IMR-90 (cell line): ENCODE results near the gene UBE2S. TPM values are rescaled to one million over a fixed set of nuclear protein-coding genes. Genes with fewer than 3 reads are reported as not detected.

Experiments
- ATAC-seq: fragments of 200-7000 bp; cut with Tn5 transposase; 2 replicates; pipeline ENCODE4 v1.9.1; 2020; ENCODE audit warnings: low read depth, mild to moderate bottlenecking, moderate library complexity
- BruUV-seq: library from RNA; stranded (reverse); fragments of 400-500 nt; replicated peaks from 2 replicates; lab custom pipeline; 2021; lab: Mats Ljungman, UMichigan
- CTCF ChIA-PET: fragments of 300-600 bp; formaldehyde crosslinking; extraction: SDS; loops from one replicate; lab custom pipeline; 2021; ENCODE audit warnings: antibody characterized with exemption; lab: Yijun Ruan, JAX
- POLR2A ChIA-PET: fragments of 300-600 bp; sonication (Branson Sonifier 250); formaldehyde crosslinking; loops from one replicate; lab custom pipeline; 2022; ENCODE audit warnings: antibody characterized with exemption; ENCODE audit not compliant: unreplicated experiment; lab: Charles Lee
- DNase-seq: peaks from one replicate; pipeline ENCODE4 v3.0.0; 2013
- H2AFZ ChIP-seq: replicated peaks from 2 replicates; pipeline ENCODE3; 2013; ENCODE audit warnings: low read length, mild to moderate bottlenecking; ENCODE audit not compliant: poor library complexity
- H2AK5ac ChIP-seq: 2 replicates; pipeline ENCODE4 v1.6.1; 2013; ENCODE audit warnings: low read depth, low read length, inconsistent platforms
- H2AK9ac ChIP-seq: replicated peaks from 2 replicates; pipeline ENCODE3; 2013; ENCODE audit warnings: mild to moderate bottlenecking, low read depth, low read length, moderate library complexity; ENCODE audit not compliant: poor library complexity
- H2BK120ac ChIP-seq: 2 replicates; pipeline ENCODE4 v1.6.1; 2013; ENCODE audit warnings: low read depth, low read length, inconsistent platforms
- H2BK15ac ChIP-seq: 3 replicates; pipeline ENCODE4 v1.6.1; 2013; ENCODE audit warnings: low read depth, low read length, inconsistent platforms
- H2BK20ac ChIP-seq: 2 replicates; pipeline ENCODE4 v1.6.1; 2013; ENCODE audit warnings: low read depth, mild to moderate bottlenecking, inconsistent platforms, low read length, moderate library complexity
- H2BK5ac ChIP-seq: 2 replicates; pipeline ENCODE4 v1.6.1; 2013; ENCODE audit warnings: mild to moderate bottlenecking, low read depth, low read length, inconsistent platforms; ENCODE audit not compliant: poor library complexity, severe bottlenecking
- H3K14ac ChIP-seq: replicated peaks from 2 replicates; pipeline ENCODE4 v1.6.1; 2013; ENCODE audit warnings: low read depth, low read length, inconsistent platforms
- H3K18ac ChIP-seq: 2 replicates; pipeline ENCODE4 v1.6.1; 2013; ENCODE audit warnings: low read depth, low read length, control low read depth
- H3K23ac ChIP-seq: 2 replicates; pipeline ENCODE4 v1.6.1; 2013; ENCODE audit warnings: low read depth, low read length, inconsistent platforms
- H3K27ac ChIP-seq: 2 replicates; pipeline ENCODE4 v1.5.1; 2013; ENCODE audit warnings: mild to moderate bottlenecking, control low read depth, low read length; ENCODE audit not compliant: insufficient read depth
- H3K27me3 ChIP-seq: 2 replicates; pipeline ENCODE4 v1.6.1; 2013; ENCODE audit warnings: low read length; ENCODE audit not compliant: control insufficient read depth, insufficient read depth
- H3K36me3 ChIP-seq: 2 replicates; pipeline ENCODE4 v1.6.1; 2013; ENCODE audit warnings: low read length, mixed read lengths; ENCODE audit not compliant: control insufficient read depth, insufficient read depth
- H3K4ac ChIP-seq: 2 replicates; pipeline ENCODE4 v1.6.1; 2013; ENCODE audit warnings: low read depth, low read length, inconsistent platforms
- H3K4me1 ChIP-seq: 2 replicates; pipeline ENCODE4 v1.6.1; 2013; ENCODE audit warnings: low read length, mixed read lengths; ENCODE audit not compliant: control insufficient read depth, insufficient read depth
- H3K4me2 ChIP-seq: 2 replicates; pipeline ENCODE4 v1.6.1; 2013; ENCODE audit warnings: low read depth, mild to moderate bottlenecking, control low read depth, low read length, moderate library complexity
- H3K4me3 ChIP-seq: 2 replicates; pipeline ENCODE4 v1.5.1; 2013; ENCODE audit warnings: low read depth, mild to moderate bottlenecking, control low read depth, low read length, moderate library complexity; ENCODE audit not compliant: insufficient read depth
- H3K56ac ChIP-seq: 2 replicates; pipeline ENCODE4 v1.6.1; 2013; ENCODE audit warnings: low read length, inconsistent platforms; ENCODE audit not compliant: insufficient read depth; ENCODE audit errors: extremely low read depth
- H3K79me1 ChIP-seq, 2 experiments: 2 replicates each; pipeline ENCODE4 v1.6.1; 2013; ENCODE audit warnings: low read length in 2 of 2, inconsistent platforms in 1 of 2, low read depth in 1 of 2
- H3K9ac ChIP-seq: 2 replicates; pipeline ENCODE4 v1.6.1; 2013; ENCODE audit warnings: low read depth, low read length, control low read depth
- H3K9me1 ChIP-seq: 2 replicates; pipeline ENCODE4 v1.6.1; 2013; ENCODE audit warnings: low read length, inconsistent platforms; ENCODE audit not compliant: insufficient read depth
- H3K9me3 ChIP-seq: 2 replicates; pipeline ENCODE4 v1.6.1; 2013; ENCODE audit warnings: low read length; ENCODE audit not compliant: control insufficient read depth, insufficient read depth
- H4K20me1 ChIP-seq: 2 replicates; pipeline ENCODE4 v1.6.1; 2013; ENCODE audit warnings: low read length, inconsistent platforms; ENCODE audit not compliant: insufficient read depth
- H4K5ac ChIP-seq: 2 replicates; pipeline ENCODE4 v1.6.1; 2013; ENCODE audit warnings: mild to moderate bottlenecking, low read depth, low read length, control low read depth
- H4K8ac ChIP-seq, 2 experiments: 2 replicates each; pipeline ENCODE4 v1.6.1; 2013; ENCODE audit warnings: low read depth in 2 of 2, low read length in 2 of 2, control low read depth in 1 of 2, inconsistent platforms in 1 of 2
- H4K91ac ChIP-seq: 2 replicates; pipeline ENCODE4 v1.6.1; 2013; ENCODE audit warnings: low read depth, low read length, inconsistent platforms; ENCODE audit not compliant: insufficient read depth
- FOS ChIP-seq: fragments of 150-350 bp; IDR thresholded peaks from 2 replicates; pipeline ENCODE4 v1.6.1; 2016; ENCODE audit warnings: low read depth, low read length
- RAD21 ChIP-seq: IDR thresholded peaks from 2 replicates; pipeline ENCODE4 v1.6.1; 2012; ENCODE audit warnings: low read length, improper control_type of control experiment
- SMC3 ChIP-seq: fragments of 150-350 bp; IDR thresholded peaks from 2 replicates; pipeline ENCODE4 v1.6.1; 2016; ENCODE audit warnings: low read depth, mild to moderate bottlenecking, antibody characterized with exemption, low read length, moderate library complexity
- WGBS, 2 experiments: methylation state at CpG; one replicate each; pipeline versions ENCODE4 v1.1.5 to v1.1.7; 2013; ENCODE audit warnings: missing lambda C conversion rate in 2 of 2; ENCODE audit not compliant: insufficient read length in 1 of 2; ENCODE audit errors: extremely low coverage in 2 of 2; 5-methylcytosine and 5-hydroxymethylcytosine counted together
- dilution Hi-C: fragments of 300-500 bp; cut with HindIII; formaldehyde crosslinking; loops from one replicate; pipeline ENCODE4 v1.14.3; 2018; ENCODE audit warnings: low sequenced_read_pairs; ENCODE audit not compliant: unreplicated experiment
- in situ Hi-C: fragments of 300-500 bp; cut with MboI; formaldehyde crosslinking; loops from 3 replicates; pipeline ENCODE4 v1.14.3; 2019; ENCODE audit warnings: low sequenced_read_pairs, inconsistent platforms, mixed read lengths
- intact Hi-C: fragments of 100-400 bp; cut with micrococcal nuclease; formaldehyde crosslinking; loops from 2 replicates; pipeline ENCODE4 v1.10.0; 2022
- polyA plus RNA-seq, 3 experiments: library from polyadenylated mRNA; depleted of rRNA; stranded (reverse); fragments of >200 nt; gene quantifications; 2 replicates each; pipeline ENCODE4 v1.2.3, GENCODE V29; 2012; ENCODE audit warnings: low replicate concordance in 1 of 3
- total RNA-seq: library from RNA; depleted of rRNA; stranded (reverse); fragments of >200 nt; gene quantifications from 2 replicates; pipeline ENCODE4 v1.2.3, GENCODE V29; 2012
- TF ChIP-seq, protein P1 (sequence below): conservative IDR thresholded peaks from 2 replicates; pipeline ENCODE4 v1.5.1; 2012; ENCODE audit warnings: mild to moderate bottlenecking, low read depth, low read length, improper control_type of control experiment

The UBE2S gene
- total and polyA plus RNA-seq, 2 of the 4 experiments (the other 2 are of a cell fraction): 69.5 to 104 TPM

DNA sequence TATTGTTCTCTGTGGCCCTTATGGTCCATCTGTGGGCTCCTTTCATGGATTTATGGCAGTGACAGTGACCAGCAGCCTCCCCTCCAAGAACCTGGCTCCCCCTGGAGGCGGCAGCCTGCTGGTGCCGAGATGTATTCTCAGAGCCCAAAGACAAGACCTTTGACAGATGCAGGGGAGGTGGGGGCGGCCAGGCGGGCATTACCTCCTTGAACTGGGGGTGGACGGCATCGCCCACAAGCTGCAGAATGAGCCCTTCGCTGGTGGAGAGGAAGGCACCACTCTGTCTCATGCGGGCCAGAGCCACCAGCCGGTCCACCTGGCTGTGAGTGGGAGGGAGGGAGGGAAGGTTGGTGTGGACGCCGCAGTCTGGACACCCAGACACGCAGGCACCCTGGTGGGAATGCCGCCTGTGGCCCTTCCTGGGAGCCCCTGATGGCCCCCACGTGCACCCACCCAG is 47.2 kb upstream of the UBE2S start:
- Histone ChIP-seq H4K5ac (no peak overlapping the region), H2BK20ac (no peak overlapping the region), H4K8ac (no peak overlapping the region), H3K9me3 (no peaks in the 10 kb centered on the region), H3K56ac (no peak overlapping the region), H3K18ac (no peak overlapping the region), H2AFZ (no peak overlapping the region), H3K9ac (no peak overlapping the region), H4K20me1 (peaks cover 24% of the 10 kb centered on the region), H3K4ac (no peak overlapping the region), H4K91ac (no peak overlapping the region), H2AK5ac (no peak overlapping the region), H3K9me1 (peaks cover 2% of the 10 kb centered on the region; the same call in 1 of the 2 replicates), H3K14ac (no peak overlapping the region), H2BK5ac (no peak overlapping the region), H3K4me1 (peaks cover 4% of the 10 kb centered on the region; the same call in 1 of the 2 replicates), H2BK120ac (no peak overlapping the region), H3K27me3 (peaks cover 21% of the 10 kb centered on the region), H2BK15ac (no peak overlapping the region), H3K36me3 (no peaks in the 10 kb centered on the region; the same call in 1 of the 2 replicates), H3K27ac (no peak overlapping the region), H3K79me1 (peaks cover 0 to 14% of the 10 kb centered on the region in 2 experiments; a peak in 1 of 4 replicates), H3K23ac (no peak overlapping the region), H3K4me2 (no peak overlapping the region), H3K4me3 (no peak overlapping the region), H2AK9ac (no peak overlapping the region)
- in situ Hi-C loops: no loop called here
- dilution Hi-C loops: no loop called here
- CTCF ChIA-PET: no interaction called here
- WGBS, 2 experiments: 54% methylated on average over 4 of the region's 14 CpGs; no CpG with 5 or more reads in 1 of the 2 experiments
- intact Hi-C loops: no loop called here
- TF ChIP-seq, protein P1, sequence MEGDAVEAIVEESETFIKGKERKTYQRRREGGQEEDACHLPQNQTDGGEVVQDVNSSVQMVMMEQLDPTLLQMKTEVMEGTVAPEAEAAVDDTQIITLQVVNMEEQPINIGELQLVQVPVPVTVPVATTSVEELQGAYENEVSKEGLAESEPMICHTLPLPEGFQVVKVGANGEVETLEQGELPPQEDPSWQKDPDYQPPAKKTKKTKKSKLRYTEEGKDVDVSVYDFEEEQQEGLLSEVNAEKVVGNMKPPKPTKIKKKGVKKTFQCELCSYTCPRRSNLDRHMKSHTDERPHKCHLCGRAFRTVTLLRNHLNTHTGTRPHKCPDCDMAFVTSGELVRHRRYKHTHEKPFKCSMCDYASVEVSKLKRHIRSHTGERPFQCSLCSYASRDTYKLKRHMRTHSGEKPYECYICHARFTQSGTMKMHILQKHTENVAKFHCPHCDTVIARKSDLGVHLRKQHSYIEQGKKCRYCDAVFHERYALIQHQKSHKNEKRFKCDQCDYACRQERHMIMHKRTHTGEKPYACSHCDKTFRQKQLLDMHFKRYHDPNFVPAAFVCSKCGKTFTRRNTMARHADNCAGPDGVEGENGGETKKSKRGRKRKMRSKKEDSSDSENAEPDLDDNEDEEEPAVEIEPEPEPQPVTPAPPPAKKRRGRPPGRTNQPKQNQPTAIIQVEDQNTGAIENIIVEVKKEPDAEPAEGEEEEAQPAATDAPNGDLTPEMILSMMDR: peak; percentile 68
- TF ChIP-seq SMC3: peak; percentile 60
- TF ChIP-seq FOS: no peak
- TF ChIP-seq RAD21: peak; percentile 57
- ATAC-seq (peak; percentile 55), DNase-seq (peak; percentile 22)
- POLR2A ChIA-PET: no interaction called here
- BruUV-seq: no TSS peak
